ENCODE data around the gene ALPK3. TPM values are rescaled to one million over a fixed set of nuclear protein-coding genes. Genes with fewer than 3 reads are reported as not detected.

The ALPK3 gene
- total RNA-seq, 2 experiments from 2014 or later: 0.18 to 0.24 TPM

DNA sequence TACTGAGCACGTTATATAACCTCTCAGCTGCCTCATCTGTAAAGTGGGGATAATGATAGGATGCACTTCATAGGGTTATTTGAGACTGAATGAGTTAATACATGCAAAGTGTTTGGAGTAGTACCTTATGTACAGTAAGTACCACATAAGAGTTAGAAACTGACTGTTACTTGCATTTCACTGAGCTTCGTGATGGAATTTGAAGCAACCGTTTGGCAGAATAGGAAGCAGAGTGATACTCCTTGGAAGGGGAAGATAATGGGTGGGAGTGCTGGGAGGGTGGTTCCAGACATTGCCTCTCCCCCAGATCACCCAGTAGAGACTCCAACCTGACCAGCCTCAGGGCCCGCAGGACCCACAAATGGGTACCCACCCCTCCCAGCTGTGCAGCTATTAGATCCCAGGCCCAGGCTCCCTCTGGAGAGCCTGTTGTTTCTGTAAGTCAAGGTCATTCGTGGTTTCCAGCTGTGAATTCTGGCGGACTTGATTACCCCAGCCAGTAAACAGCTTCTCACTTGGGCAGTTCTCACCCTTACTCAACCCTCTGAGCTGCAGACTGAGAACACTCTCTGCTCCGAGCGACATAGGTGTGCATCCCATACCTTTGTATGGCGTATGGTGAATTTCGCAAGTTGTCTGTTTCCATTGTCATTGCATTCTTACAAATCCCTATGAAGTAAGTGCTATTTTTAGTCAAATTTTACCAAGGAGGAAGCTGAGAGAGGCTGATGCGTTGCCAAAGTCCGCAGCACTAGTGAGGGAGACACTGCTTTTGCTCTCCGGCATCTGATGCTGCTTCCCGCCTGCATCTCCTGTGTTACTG is 11.1 kb downstream of the ALPK3 start:
- Mint-ChIP-seq H3K9me3 (ENCODE audit: insufficient read depth) (no peaks in the 10 kb centered on the region), H3K27ac (no peak overlapping the region), H3K36me3 (ENCODE audit: low read depth) (no peaks in the 10 kb centered on the region), H3K4me1 (ENCODE audit: low read depth) (no peaks in the 10 kb centered on the region), H3K27me3 (ENCODE audit: low read depth) (peaks cover 23% of the 10 kb centered on the region), H3K4me3 (no peak overlapping the region)
- ChIA-PET POLR2A (no interaction called here), CTCF (interaction anchor here (1.6 kb wide), 1 partner anchor 50 kb away, joined by 4 read pairs; no protein-coding TSS in a partner anchor)
- ATAC-seq: no peak
- no peak for DNase-seq

DNA sequence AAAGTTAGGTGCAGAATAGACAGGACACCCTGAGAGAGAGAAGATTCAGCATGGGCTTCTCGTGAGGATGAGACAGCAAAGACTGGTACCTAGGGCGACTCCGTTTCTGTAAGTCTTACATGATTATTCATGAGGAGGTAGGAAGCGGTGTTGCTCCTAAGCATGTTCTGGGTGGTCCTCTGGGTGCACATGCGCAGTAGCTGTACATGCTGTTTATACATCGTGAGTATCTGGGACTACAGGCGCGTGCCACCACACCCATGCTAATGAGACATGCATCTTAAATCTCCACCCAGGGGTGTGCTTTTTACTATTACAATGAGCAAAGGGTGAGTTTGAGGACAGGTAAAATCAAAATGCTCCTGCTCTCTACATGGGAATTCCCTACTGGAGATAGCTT is 12.3 kb downstream of the ALPK3 start:
- Mint-ChIP-seq H3K4me1 (ENCODE audit: low read depth) (no peaks in the 10 kb centered on the region), H3K27me3 (ENCODE audit: low read depth) (peaks cover 23% of the 10 kb centered on the region), H3K36me3 (ENCODE audit: low read depth) (no peaks in the 10 kb centered on the region), H3K9me3 (ENCODE audit: insufficient read depth) (no peaks in the 10 kb centered on the region), H3K27ac (no peak overlapping the region), H3K4me3 (no peak overlapping the region)
- DNase-seq (no peak), ATAC-seq (no peak)
- ChIA-PET CTCF (interaction anchor here (1.6 kb wide), 1 partner anchor 49 kb away, joined by 4 read pairs; no protein-coding TSS in a partner anchor), POLR2A (no interaction called here)

DNA sequence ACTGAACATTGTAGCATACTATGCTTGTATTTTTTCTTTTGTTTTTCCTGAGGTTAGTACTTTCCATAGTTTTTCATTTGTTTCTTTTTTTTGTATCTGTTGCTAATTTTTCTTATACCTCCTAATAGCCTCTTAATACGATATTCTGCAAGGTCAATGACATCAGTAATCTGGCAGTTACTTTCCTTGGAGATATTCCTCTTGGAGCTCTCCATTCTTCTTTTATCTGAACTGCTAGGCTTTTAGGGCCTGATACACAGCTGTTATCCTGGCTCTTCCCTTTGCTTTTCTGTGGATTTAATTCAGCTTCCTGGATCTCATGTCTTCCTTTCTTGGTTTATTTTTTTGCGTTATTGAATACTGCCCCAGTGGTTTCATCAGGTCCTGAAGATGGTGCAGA is 12.9 kb downstream of the ALPK3 start:
- no peak overlapping the region for H3K4me3 Mint-ChIP-seq
- peaks cover 23% of the 10 kb centered on the region for H3K27me3 Mint-ChIP-seq (ENCODE audit: low read depth)
- ATAC-seq: no peak
- H3K27ac Mint-ChIP-seq: no peak overlapping the region
- H3K9me3 Mint-ChIP-seq (ENCODE audit: insufficient read depth): no peaks in the 10 kb centered on the region
- no peaks in the 10 kb centered on the region for H3K4me1 Mint-ChIP-seq (ENCODE audit: low read depth)
- CTCF ChIA-PET: no interaction called here
- H3K36me3 Mint-ChIP-seq (ENCODE audit: low read depth): no peaks in the 10 kb centered on the region
- DNase-seq: no peak
- POLR2A ChIA-PET: no interaction called here

DNA sequence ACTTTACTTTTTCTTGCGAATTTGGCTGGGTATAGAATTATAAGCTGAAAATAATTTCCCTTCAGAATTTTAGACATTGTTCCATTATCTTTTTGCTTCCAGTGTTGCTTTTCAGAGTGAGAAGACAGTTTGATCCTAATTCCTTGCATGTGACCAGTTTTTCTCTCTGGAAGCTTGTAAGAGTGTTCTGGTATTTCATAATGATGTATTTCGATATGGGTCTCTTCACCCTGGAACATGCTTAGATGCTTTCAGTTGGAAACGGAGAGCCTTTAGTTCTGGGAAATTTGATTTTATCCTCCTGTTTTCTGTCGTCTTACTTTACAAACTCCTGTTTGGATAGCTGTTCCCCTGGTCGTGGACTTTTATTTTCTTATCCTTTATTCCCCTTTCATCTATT is 13.9 kb downstream of the ALPK3 start:
- no peaks in the 10 kb centered on the region for H3K36me3 Mint-ChIP-seq (ENCODE audit: low read depth)
- POLR2A ChIA-PET: interaction anchor here (0.6 kb wide), 1 partner anchor 112 kb away, joined by 3 read pairs; no protein-coding TSS in a partner anchor
- H3K27me3 Mint-ChIP-seq (ENCODE audit: low read depth): peaks cover 26% of the 10 kb centered on the region
- H3K27ac Mint-ChIP-seq: no peak overlapping the region
- no peaks in the 10 kb centered on the region for H3K9me3 Mint-ChIP-seq (ENCODE audit: insufficient read depth)
- H3K4me3 Mint-ChIP-seq: no peak overlapping the region
- ATAC-seq (no peak), DNase-seq (no peak)
- CTCF ChIA-PET: no interaction called here
- no peaks in the 10 kb centered on the region for H3K4me1 Mint-ChIP-seq (ENCODE audit: low read depth)

DNA sequence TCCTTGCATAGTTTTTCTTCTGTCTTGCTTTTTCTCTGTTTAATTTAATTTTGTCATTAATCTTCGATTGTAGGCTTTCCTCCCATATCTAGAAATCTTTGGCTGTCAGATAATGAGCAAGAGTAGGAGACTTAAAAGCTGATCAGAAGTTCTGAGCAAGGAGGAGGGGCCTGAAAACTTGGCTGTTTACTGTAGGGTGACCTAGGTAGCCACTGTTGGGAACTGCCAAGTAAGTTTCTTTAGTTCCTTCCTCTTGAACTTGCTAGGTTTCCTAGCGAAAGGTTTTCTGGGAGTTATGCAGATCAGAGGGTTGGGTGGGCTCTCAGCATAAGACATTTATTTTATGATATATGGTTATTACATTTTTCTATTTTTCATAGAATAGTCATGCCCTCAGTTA is 14.5 kb downstream of the ALPK3 start:
- H3K27ac Mint-ChIP-seq: no peak overlapping the region
- H3K36me3 Mint-ChIP-seq (ENCODE audit: low read depth): no peaks in the 10 kb centered on the region
- ChIA-PET POLR2A (interaction anchor here (0.6 kb wide), 1 partner anchor 13 kb away, joined by 3 read pairs; no protein-coding TSS in a partner anchor), CTCF (no interaction called here)
- H3K4me1 Mint-ChIP-seq (ENCODE audit: low read depth): no peaks in the 10 kb centered on the region
- DNase-seq (no peak), ATAC-seq (no peak)
- H3K4me3 Mint-ChIP-seq: no peak overlapping the region
- no peaks in the 10 kb centered on the region for H3K9me3 Mint-ChIP-seq (ENCODE audit: insufficient read depth)
- H3K27me3 Mint-ChIP-seq (ENCODE audit: low read depth): peaks cover 31% of the 10 kb centered on the region

DNA sequence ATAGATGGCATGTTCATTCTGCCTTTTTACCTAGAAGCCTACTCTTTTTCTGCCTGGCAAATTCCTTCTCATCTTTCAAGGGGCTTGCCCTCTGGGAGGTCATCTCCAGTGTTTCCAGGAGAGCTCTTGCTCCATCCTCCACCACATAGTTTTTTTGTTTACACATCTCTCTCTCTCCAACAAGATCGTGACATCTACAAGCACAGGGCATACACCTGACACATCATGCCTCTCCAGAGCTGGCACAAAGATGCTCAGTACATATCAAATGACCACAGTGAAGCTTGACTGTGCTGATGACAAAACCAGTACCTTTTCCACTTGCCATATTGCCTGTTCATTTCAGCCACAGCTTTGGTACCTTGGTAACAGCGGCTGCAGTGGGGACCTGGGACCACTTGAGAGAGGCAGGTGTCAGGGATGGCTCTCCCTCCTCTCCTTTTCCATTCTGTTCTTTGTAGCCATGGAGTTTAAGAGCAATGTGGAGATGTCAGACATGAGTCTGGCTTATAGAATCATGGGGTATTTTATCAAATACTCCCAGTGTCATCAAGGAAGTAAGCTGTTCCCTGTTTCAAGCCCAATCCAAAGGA is 15.4 kb downstream of the ALPK3 start:
- Mint-ChIP-seq H3K9me3 (ENCODE audit: insufficient read depth) (no peaks in the 10 kb centered on the region), H3K4me1 (ENCODE audit: low read depth) (no peaks in the 10 kb centered on the region), H3K36me3 (ENCODE audit: low read depth) (no peaks in the 10 kb centered on the region), H3K27ac (no peak overlapping the region), H3K4me3 (no peak overlapping the region), H3K27me3 (ENCODE audit: low read depth) (peaks cover 36% of the 10 kb centered on the region)
- POLR2A ChIA-PET: no interaction called here
- DNase-seq (no peak), ATAC-seq (no peak)
- CTCF ChIA-PET: interaction anchor here (1.0 kb wide), 1 partner anchor 46 kb away, joined by 3 read pairs; no protein-coding TSS in a partner anchor

DNA sequence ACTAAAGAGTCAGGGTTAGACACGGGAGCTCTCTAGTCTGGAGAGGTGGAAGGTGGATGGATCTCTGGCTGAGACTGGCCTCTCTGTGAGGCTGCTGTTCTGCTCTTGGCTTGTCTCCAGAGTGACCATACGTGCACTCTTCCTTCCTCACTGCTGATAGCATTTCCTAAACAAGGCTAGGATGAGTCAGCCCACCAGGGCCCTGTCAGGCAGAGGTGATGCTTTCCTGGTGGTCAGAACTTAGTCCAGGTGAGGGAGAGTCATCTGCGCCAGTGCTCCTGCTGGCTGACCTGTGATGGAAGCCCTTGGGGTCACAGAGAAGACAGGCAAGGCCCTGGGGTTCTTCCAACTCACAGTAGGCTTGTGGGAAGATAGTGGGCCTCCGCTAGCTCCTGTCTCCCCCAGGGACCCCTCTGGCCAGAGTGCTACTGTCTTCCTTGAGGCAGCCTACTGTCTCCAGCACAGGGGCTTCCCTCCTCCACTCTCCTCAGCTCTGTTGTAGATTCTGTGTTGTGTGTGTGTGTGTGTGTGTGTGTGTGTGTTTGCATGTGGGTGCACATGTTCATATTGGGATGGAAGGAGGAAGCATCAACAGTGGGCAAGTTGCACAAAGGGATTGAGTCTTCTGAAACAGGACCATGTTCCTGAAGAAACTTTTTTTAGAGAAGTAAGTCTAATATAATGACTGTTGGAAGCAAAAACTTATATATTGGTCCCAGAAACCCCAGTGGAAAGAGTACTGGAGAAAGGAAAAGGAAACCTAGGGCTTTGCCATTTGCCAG is 16.5 kb downstream of the ALPK3 start:
- Mint-ChIP-seq H3K4me1 (ENCODE audit: low read depth) (no peaks in the 10 kb centered on the region), H3K4me3 (no peak overlapping the region), H3K27me3 (ENCODE audit: low read depth) (peaks cover 34% of the 10 kb centered on the region), H3K27ac (no peak overlapping the region), H3K9me3 (ENCODE audit: insufficient read depth) (no peaks in the 10 kb centered on the region), H3K36me3 (ENCODE audit: low read depth) (no peaks in the 10 kb centered on the region)
- DNase-seq (no peak), ATAC-seq (no peak)
- ChIA-PET CTCF (interaction anchor here (1.0 to 2.4 kb wide), 4 partner anchors 9 to 456 kb away, joined by 3 to 12 read pairs (median 4); no protein-coding TSS in a partner anchor), POLR2A (no interaction called here)

DNA sequence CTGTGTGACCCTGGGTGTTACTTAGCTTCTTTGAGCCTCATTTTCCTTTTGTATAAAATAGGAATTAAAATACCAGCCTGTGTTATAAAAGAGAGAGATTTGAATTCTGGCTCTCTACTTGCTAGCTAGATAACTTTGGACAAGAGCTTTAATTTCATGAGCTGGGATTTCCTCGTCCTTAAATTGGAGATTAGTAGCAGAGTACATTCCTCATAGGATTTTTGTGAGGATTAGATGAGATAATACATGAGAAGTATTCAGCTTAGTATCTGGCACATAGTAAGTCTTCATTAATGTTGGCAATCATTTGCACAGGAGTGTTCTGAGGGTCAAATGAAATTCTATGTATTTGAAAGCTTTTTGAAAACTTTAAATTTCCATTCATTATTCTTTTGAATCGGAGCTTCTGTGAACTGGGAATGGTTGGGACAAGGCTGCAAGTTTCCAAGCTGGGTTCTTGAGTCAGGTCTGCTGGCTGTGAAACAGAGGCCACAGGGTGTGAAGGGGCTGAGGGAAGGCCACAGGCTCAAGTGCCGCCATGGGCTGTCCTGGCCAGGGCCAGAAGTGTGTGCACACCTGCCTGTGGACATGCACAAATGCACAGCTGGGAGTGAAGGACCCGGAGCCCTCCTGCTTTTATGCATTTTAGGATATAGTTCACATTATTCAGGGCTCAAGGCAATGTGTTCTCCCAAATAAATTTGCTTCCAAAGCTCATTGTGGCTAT is 17.2 kb downstream of the ALPK3 start:
- ATAC-seq: no peak
- CTCF ChIA-PET: interaction anchor here (1.0 to 2.4 kb wide), 3 partner anchors 10 to 456 kb away, joined by 3 to 12 read pairs (median 4); no protein-coding TSS in a partner anchor

DNA sequence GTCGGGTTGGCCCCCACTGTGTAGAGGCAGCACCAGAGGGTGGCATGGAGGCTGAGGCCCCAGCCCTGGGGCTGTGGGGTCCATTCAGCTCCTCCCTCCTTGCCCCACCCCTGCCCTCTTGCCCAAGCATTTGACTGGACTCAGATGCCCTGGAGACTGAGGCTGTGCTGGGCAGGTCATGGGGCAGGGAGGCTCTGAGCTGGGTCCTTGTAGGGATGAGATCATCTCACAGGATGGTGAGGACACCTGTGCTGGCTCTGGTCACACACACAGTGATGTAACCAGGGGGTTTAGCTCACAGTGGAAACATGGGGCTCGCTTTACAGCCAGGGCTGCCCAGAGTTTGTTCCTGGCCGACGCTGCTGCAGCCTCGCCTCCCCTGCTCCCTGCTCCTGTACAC is 17.8 kb downstream of the ALPK3 start:
- no peak overlapping the region for H3K27ac Mint-ChIP-seq
- no peak overlapping the region for H3K4me3 Mint-ChIP-seq
- DNase-seq (no peak), ATAC-seq (no peak)
- POLR2A ChIA-PET: no interaction called here
- CTCF ChIA-PET: interaction anchor here (1.6 to 2.4 kb wide), 2 partner anchors 11 kb away, joined by 4 to 12 read pairs; no protein-coding TSS in a partner anchor
- peaks cover 32% of the 10 kb centered on the region for H3K27me3 Mint-ChIP-seq (ENCODE audit: low read depth)
- no peaks in the 10 kb centered on the region for H3K4me1 Mint-ChIP-seq (ENCODE audit: low read depth)
- no peaks in the 10 kb centered on the region for H3K36me3 Mint-ChIP-seq (ENCODE audit: low read depth)
- H3K9me3 Mint-ChIP-seq (ENCODE audit: insufficient read depth): no peaks in the 10 kb centered on the region

More for the DNA sequence above, 17.2 kb downstream of the ALPK3 start:
- Mint-ChIP-seq H3K9me3 (ENCODE audit: insufficient read depth) (no peaks in the 10 kb centered on the region), H3K36me3 (ENCODE audit: low read depth) (no peaks in the 10 kb centered on the region), H3K27ac (no peak overlapping the region), H3K27me3 (ENCODE audit: low read depth) (peaks cover 32% of the 10 kb centered on the region), H3K4me1 (ENCODE audit: low read depth) (no peaks in the 10 kb centered on the region), H3K4me3 (no peak overlapping the region)
- DNase-seq: no peak
- POLR2A ChIA-PET: no interaction called here

DNA sequence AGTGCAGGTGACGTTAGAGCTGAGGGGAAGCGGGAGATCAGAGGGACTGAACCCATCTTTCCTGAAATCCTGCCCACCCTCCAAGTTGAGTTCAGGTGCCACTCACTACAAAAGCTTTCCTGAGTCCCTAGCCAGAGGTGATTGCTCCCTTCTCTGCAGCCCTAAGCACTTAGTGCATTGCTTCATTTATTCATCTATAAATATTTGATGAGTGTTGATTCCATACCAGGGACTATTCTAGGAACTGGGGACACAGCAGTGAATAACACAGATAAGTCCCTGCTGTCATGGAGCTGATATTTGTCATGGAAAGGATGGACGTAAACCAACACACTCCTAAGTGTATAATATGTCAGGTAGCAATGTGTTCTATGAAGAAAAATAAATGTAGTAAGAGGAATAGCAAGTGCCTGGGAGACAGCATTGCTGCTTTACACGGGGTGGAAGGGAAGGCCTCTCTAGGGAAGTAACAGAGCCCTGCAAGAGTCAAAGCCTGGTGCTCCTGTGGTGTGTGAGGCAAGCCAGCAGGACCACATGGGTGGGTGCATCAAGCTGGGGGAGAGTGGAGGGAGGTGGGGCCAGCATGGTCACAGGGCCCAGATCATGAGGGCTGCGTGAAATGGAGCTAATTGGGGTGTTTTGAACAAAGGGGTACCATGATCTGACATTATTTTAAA is 18.6 kb downstream of the ALPK3 start:
- CTCF ChIA-PET: interaction anchor here (2.4 kb wide), 1 partner anchor 10 kb away, joined by 12 read pairs; no protein-coding TSS in a partner anchor
- Mint-ChIP-seq H3K27me3 (ENCODE audit: low read depth) (peaks cover 28% of the 10 kb centered on the region), H3K4me1 (ENCODE audit: low read depth) (no peaks in the 10 kb centered on the region), H3K9me3 (ENCODE audit: insufficient read depth) (no peaks in the 10 kb centered on the region), H3K36me3 (ENCODE audit: low read depth) (no peaks in the 10 kb centered on the region), H3K27ac (no peak overlapping the region), H3K4me3 (no peak overlapping the region)
- POLR2A ChIA-PET: no interaction called here
- DNase-seq (no peak), ATAC-seq (no peak)

DNA sequence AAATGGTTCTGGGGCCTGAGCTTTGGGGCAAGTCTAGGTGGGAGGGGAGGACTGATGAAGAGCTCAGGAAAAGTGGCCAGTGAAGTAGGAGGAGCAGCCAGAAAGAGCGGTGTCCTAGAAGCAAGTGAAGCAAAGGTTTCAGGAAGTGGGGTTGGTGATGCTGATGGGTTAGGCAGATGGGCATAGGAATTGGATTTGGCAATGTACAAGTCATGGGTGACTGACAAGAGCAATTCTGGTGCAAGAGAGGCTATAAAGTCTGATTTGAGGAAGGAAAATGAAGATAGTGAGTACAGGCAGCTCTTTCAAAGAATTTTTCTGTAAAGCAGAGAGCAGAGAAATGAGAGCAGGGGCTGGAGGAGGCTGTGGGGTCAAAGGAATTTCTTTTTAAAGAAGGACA is 19.7 kb downstream of the ALPK3 start:
- POLR2A ChIA-PET: no interaction called here
- no peaks in the 10 kb centered on the region for H3K9me3 Mint-ChIP-seq (ENCODE audit: insufficient read depth)
- peaks cover 22% of the 10 kb centered on the region for H3K27me3 Mint-ChIP-seq (ENCODE audit: low read depth)
- no peak overlapping the region for H3K27ac Mint-ChIP-seq
- no peaks in the 10 kb centered on the region for H3K4me1 Mint-ChIP-seq (ENCODE audit: low read depth)
- H3K36me3 Mint-ChIP-seq (ENCODE audit: low read depth): no peaks in the 10 kb centered on the region
- DNase-seq (no peak), ATAC-seq (no peak)
- CTCF ChIA-PET: no interaction called here
- H3K4me3 Mint-ChIP-seq: no peak overlapping the region
